ENCODE measurements around the gene AVEN. TPM values are rescaled to one million over a fixed set of nuclear protein-coding genes. Genes with fewer than 3 reads are reported as not detected.

AVEN gene
- total RNA-seq, 1 donor from 2014 or later = 24.4 TPM

DNA sequence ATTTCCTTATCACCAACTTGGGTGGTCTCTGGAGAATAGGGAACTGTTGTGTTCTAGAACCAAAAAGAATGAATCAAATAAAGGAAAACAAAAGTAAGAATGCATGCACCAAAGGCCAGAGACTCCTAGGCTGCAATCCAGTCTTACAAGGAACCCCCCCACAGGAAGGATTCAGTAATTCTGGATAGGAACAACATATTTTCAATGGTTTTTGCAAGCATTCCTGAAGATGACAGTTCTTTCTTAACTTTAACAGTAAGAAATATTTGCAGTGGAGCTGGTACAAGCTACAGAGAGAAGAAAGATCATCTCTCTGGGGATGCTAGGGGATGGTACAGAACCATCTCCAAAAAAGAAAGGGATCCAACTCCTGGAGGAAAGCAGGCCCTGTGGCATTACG is 186.9 kb downstream of the AVEN start:
- TF ChIP-seq, protein P1, sequence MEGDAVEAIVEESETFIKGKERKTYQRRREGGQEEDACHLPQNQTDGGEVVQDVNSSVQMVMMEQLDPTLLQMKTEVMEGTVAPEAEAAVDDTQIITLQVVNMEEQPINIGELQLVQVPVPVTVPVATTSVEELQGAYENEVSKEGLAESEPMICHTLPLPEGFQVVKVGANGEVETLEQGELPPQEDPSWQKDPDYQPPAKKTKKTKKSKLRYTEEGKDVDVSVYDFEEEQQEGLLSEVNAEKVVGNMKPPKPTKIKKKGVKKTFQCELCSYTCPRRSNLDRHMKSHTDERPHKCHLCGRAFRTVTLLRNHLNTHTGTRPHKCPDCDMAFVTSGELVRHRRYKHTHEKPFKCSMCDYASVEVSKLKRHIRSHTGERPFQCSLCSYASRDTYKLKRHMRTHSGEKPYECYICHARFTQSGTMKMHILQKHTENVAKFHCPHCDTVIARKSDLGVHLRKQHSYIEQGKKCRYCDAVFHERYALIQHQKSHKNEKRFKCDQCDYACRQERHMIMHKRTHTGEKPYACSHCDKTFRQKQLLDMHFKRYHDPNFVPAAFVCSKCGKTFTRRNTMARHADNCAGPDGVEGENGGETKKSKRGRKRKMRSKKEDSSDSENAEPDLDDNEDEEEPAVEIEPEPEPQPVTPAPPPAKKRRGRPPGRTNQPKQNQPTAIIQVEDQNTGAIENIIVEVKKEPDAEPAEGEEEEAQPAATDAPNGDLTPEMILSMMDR (IDR thresholded peaks at IDR 0.05; ENCODE audit: insufficient read depth, low read length, poor library complexity, severe bottlenecking) = no peak
- Histone ChIP-seq H3K27me3 (ENCODE audit: control insufficient read depth, insufficient read depth, low read length) (no peaks in the 10 kb centered on the region), H3K36me3 (ENCODE audit: control insufficient read depth, insufficient read depth, low read length) (no peaks in the 10 kb centered on the region), H3K4me3 (ENCODE audit: low read depth, low read length) (no peak overlapping the region)
- no peak for DNase-seq (ENCODE audit: low read depth)

DNA sequence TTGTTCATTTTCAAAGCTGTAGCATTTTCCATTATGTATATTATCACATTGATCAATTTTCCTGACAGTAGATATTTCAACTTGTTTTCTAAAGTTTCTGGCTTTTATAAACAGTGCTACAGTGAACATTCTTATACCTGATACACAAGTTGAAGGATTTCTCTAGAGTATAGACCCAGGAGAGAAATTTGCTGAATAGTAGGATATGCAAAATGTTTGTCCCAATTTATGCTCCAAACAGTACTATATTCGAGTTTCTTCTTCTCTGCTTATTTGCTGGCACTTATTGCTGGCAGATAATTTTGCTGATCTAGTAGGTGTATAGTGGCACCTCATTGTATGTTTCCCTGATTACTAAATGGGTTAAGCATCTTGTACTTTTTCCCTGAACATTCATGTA is 187.9 kb downstream of the AVEN start:
- no peaks in the 10 kb centered on the region for H3K27me3 ChIP-seq (ENCODE audit: control insufficient read depth, insufficient read depth, low read length)
- no peak for DNase-seq (ENCODE audit: low read depth)
- H3K4me3 ChIP-seq (ENCODE audit: low read depth, low read length) = no peak overlapping the region
- TF ChIP-seq, protein P1 (IDR thresholded peaks at IDR 0.05; ENCODE audit: insufficient read depth, low read length, poor library complexity, severe bottlenecking) = no peak
- H3K36me3 ChIP-seq (ENCODE audit: control insufficient read depth, insufficient read depth, low read length) = no peaks in the 10 kb centered on the region

- TF ChIP-seq, protein P1 (IDR thresholded peaks at IDR 0.05; ENCODE audit: insufficient read depth, low read length, poor library complexity, severe bottlenecking) = no peak
- no peaks in the 10 kb centered on the region for H3K36me3 ChIP-seq (ENCODE audit: control insufficient read depth, insufficient read depth, low read length)
- no peak overlapping the region for H3K4me3 ChIP-seq (ENCODE audit: low read depth, low read length)
- no peaks in the 10 kb centered on the region for H3K27me3 ChIP-seq (ENCODE audit: control insufficient read depth, insufficient read depth, low read length)
- DNase-seq (ENCODE audit: low read depth) = no peak
These were observed 191.0 kb downstream of the AVEN start for GRCh38 chr15:33848011-33848410.

DNA sequence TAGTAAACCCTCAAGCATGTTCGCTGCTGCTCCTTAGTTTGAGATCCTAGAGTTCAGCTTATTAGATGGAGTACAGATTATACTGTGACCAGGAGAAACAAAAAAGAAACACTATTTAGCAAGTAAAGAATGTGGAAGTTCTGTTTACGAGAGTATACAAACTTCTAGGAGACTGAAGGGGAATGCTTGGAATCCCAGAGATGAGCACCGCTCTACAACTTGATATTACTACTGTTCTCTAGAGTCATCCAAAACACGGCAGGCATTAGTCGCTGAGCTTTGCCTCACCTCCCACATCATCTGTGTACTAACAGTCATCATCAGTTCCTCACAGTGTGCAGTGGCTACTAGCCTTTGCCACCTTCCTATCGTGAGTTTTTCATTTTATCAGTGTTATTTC is 192.1 kb downstream of the AVEN start:
- DNase-seq (ENCODE audit: low read depth) = no peak
- H3K36me3 ChIP-seq (ENCODE audit: control insufficient read depth, insufficient read depth, low read length) = no peaks in the 10 kb centered on the region
- no peak overlapping the region for H3K4me3 ChIP-seq (ENCODE audit: low read depth, low read length)
- no peaks in the 10 kb centered on the region for H3K27me3 ChIP-seq (ENCODE audit: control insufficient read depth, insufficient read depth, low read length)
- TF ChIP-seq, protein P1 (IDR thresholded peaks at IDR 0.05; ENCODE audit: insufficient read depth, low read length, poor library complexity, severe bottlenecking) = no peak

DNA sequence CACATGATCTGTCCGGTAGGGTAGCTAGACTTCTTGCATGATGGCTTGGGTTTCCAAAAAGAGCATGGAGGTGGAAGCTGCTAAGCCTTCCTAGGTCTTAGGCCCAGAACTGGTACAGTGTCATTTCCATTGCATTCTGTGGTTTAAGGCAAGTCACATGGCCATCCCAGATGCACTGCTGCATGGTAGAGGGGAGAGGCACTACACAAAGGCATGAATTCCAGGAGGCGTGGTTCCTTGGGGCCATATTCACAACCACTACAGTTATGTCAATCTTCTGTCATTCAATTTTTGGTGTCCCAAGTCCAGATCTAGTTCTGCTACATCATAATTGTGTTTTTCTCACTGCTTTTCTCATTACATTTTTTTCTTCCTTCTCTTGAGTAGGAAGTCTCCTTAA is 192.9 kb downstream of the AVEN start:
- TF ChIP-seq, protein P1 (IDR thresholded peaks at IDR 0.05; ENCODE audit: insufficient read depth, low read length, poor library complexity, severe bottlenecking) = no peak
- Histone ChIP-seq H3K27me3 (ENCODE audit: control insufficient read depth, insufficient read depth, low read length) (no peaks in the 10 kb centered on the region), H3K4me3 (ENCODE audit: low read depth, low read length) (no peak overlapping the region), H3K36me3 (ENCODE audit: control insufficient read depth, insufficient read depth, low read length) (no peaks in the 10 kb centered on the region)
- no peak for DNase-seq (ENCODE audit: low read depth)

- Histone ChIP-seq H3K36me3 (ENCODE audit: control insufficient read depth, insufficient read depth, low read length) (no peaks in the 10 kb centered on the region), H3K4me3 (ENCODE audit: low read depth, low read length) (no peak overlapping the region), H3K27me3 (ENCODE audit: control insufficient read depth, insufficient read depth, low read length) (no peaks in the 10 kb centered on the region)
- TF ChIP-seq, protein P1 (IDR thresholded peaks at IDR 0.05; ENCODE audit: insufficient read depth, low read length, poor library complexity, severe bottlenecking) = no peak
- DNase-seq (ENCODE audit: low read depth) = no peak
These were observed 194.4 kb downstream of the AVEN start for GRCh38 chr15:33844597-33844996.

All from kidney epithelial cell (primary cell).